HG03064 (cell line): ENCODE data around the gene ADGRG3.

ENCODE experiments used
- ATAC-seq: cut with Tn5 transposase; IDR thresholded peaks from one replicate; pipeline ENCODE4 v1.9.1; 2021; ENCODE audit warnings: low read depth; ENCODE audit not compliant: unreplicated experiment

The ADGRG3 gene

GRCh38 chr16:57679016-57679415 lies 10.9 kb downstream of the ADGRG3 start:
- no peak for ATAC-seq

- no peak for ATAC-seq
Measured at GRCh38 chr16:57679767-57680482, 11.8 kb downstream of the ADGRG3 start.

GRCh38 chr16:57680842-57681375 lies 12.8 kb downstream of the ADGRG3 start:
- no peak for ATAC-seq

GRCh38 chr16:57681950-57682728 lies 14.0 kb downstream of the ADGRG3 start:
- ATAC-seq = no peak

- no peak for ATAC-seq
Measured at GRCh38 chr16:57682809-57683635, 14.9 kb downstream of the ADGRG3 start.

- no peak for ATAC-seq
Measured at GRCh38 chr16:57683636-57684545, 15.8 kb downstream of the ADGRG3 start.

GRCh38 chr16:57684626-57685358 lies 16.7 kb downstream of the ADGRG3 start:
- no peak for ATAC-seq

GRCh38 chr16:57685633-57686032 lies 17.5 kb downstream of the ADGRG3 start:
- no peak for ATAC-seq

GRCh38 chr16:57686577-57686976 lies 18.5 kb downstream of the ADGRG3 start:
- no peak for ATAC-seq

- ATAC-seq = no peak
Measured at GRCh38 chr16:57687363-57687929, 19.3 kb downstream of the ADGRG3 start.

GRCh38 chr16:57688487-57688986 lies 20.4 kb downstream of the ADGRG3 start:
- ATAC-seq = no peak

GRCh38 chr16:57688987-57689761 lies 21.1 kb downstream of the ADGRG3 start:
- ATAC-seq = no peak

- ATAC-seq = no peak
Measured at GRCh38 chr16:57689762-57690558, 21.9 kb downstream of the ADGRG3 start.

GRCh38 chr16:57690782-57691471 lies 22.8 kb downstream of the ADGRG3 start:
- ATAC-seq = no peak

GRCh38 chr16:57692636-57693035 lies 24.5 kb downstream of the ADGRG3 start:
- no peak for ATAC-seq

- no peak for ATAC-seq
Measured at GRCh38 chr16:57693550-57693949, 25.4 kb downstream of the ADGRG3 start.
